LNCAP (cell line): ENCODE data around the gene TAC4.

Experiments used
- TF ChIP-seq, protein P1 (sequence below): fragments of 450-650 bp; IDR thresholded peaks from 2 replicates; pipeline ENCODE4 v1.5.1; 2017; ENCODE audit warnings: mild to moderate bottlenecking

The TAC4 gene

DNA sequence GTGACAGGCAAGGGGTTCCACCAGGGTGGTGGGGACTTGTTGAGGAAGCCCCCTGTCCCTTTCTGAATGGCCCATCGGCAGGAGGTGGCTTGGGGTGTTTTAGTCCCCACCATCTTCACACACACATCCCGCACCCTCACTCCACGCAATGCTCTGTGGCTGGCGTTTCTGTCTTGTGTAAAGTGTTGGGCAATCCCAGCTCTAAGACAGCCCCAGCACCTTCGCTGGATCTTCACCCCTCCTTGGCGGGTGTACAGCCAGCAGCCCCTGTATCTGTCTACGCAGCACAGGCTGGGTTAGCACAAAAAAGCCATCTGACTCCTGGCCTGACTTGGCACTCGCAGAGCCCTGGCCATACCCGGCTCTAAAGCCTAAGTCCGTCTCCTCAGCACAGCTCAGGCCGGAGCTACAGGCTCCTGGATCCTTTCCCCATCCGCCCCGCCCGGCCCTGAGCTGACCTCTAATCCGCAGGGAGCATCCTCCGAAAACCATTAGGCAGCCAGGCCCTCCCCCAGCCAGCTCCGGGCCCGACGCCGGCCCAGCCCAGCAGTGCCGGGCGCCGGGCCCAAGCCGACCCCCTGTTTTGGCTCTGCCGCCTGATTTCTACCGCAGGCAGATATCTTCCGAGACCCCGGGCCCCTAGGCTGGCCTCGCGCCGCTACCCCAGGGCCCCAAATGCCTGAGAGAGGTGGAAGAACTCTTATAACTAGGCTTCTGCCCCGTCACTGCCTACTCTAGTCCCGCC is 42.4 kb upstream of the TAC4 start:
- TF ChIP-seq, protein P1, sequence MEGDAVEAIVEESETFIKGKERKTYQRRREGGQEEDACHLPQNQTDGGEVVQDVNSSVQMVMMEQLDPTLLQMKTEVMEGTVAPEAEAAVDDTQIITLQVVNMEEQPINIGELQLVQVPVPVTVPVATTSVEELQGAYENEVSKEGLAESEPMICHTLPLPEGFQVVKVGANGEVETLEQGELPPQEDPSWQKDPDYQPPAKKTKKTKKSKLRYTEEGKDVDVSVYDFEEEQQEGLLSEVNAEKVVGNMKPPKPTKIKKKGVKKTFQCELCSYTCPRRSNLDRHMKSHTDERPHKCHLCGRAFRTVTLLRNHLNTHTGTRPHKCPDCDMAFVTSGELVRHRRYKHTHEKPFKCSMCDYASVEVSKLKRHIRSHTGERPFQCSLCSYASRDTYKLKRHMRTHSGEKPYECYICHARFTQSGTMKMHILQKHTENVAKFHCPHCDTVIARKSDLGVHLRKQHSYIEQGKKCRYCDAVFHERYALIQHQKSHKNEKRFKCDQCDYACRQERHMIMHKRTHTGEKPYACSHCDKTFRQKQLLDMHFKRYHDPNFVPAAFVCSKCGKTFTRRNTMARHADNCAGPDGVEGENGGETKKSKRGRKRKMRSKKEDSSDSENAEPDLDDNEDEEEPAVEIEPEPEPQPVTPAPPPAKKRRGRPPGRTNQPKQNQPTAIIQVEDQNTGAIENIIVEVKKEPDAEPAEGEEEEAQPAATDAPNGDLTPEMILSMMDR: no peak

DNA sequence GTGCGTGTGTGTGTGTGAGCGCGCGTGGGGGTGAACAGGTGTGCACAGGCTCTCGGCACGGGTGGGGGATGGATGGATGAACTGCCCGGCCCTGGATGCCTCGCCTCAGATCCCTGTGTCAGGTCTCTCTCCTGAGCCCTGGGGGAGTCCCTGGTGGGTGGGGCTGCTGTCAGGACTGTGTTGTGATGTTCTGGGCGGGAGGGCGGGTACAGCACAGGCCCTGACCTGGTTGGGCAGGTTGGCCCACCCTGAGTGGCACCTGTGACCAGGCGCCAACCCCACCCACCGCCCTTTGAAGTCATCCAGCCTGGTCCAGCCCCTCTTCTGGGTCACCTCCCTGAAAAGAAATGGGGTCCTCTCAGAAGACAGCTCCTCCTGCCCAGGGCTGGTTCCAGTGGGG is 41.6 kb upstream of the TAC4 start:
- TF ChIP-seq, protein P1: no peak

DNA sequence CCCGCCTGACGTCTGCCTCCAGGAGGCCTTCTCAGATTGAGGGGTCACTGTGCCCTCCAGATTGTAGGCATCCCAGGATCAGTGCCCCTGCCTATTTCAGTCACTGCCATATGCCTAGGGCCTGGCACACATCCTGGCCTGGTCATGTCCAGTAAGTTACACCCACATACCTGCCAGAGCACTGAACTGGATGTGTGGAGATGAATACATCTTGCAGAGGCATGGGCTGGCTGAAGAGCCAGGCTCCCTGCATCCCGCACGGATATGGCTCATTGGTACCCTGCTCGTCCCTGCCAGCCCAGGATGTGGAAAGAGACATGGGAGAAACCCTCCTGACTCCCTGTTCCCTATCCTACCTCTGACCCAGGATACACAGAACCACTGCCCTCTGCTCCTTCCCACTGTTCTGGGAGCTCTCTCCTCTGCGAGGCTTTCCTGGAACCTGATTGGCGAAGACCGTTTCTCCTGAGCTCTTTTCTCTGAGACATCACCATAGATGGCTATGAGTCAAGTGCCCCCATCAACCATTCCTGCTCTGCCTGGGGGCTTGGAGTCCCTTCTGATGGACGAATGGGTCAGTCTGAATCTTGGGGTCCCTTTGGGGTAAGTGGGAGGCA is 40.0 kb upstream of the TAC4 start:
- TF ChIP-seq, protein P1: no peak

DNA sequence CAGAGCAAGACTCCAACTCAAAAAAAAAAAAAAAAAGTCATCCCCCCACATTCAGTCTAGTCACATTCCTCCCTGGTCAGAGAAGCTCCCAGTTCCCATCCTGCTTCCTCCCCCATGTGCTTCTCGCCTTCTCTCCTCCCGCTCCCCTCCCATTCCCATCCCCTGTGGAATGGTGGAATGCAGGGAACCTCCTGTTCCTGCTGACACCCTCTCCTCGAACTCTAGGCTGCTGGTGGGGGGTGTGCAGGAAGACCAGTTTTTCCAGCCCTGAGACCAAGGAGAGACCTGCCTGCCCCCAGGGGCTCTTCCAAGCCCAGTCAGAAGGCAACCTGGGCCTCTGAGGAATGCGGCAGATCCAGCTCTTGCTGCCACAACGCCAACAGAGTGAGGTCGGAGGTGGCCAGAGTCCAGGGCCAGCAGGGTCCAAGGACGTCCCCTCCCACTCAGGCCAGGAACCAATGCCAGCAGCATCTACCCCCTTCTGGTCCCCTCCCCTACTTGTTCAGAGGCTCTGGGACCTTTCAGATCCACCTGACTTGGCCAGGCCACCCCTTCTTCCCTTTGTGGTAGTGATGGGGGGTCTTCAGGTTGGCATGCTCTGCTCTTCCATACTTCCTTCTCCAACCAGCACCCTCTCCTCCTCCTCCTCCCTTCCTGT is 39.3 kb upstream of the TAC4 start:
- TF ChIP-seq, protein P1: no peak

DNA sequence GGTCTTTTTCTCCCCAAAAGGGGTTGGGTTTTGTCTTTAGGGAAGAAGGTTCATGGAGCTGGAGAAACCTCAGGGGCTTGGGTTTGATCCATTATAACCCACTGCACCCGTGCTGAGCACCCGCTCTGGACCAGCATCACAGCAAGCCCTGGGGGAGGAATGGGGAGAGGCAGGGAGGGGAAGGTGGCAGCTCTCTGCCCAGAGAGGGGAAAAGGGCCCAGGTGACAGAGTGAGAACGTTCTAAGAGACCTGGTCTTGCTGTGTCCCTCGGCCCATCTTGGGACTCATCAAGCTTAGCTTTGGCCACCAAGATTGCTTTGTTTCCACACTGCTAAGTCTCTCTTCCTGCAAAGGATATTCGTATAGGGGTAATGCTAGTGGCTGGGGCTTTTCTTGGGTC is 38.2 kb upstream of the TAC4 start:
- TF ChIP-seq, protein P1: no peak

DNA sequence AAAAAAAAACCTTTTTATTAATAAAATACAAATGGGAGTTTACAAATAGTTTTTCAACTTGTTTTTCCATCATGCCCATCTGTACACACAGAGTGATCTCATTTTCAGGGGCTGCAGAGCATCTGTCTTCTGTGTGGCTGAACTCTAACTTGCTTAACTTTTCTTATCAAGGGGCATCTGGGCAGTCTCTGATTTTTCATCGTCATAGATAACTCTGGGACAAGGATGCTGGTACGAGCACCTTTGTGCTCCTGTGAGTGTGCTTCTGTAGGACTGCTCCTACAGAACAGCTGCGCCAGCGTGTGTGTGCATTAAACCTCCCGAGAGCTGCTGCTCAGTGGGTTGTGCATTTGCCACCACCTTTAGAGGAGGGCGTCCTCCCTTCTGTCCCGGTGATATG is 34.6 kb upstream of the TAC4 start:
- TF ChIP-seq, protein P1: no peak

DNA sequence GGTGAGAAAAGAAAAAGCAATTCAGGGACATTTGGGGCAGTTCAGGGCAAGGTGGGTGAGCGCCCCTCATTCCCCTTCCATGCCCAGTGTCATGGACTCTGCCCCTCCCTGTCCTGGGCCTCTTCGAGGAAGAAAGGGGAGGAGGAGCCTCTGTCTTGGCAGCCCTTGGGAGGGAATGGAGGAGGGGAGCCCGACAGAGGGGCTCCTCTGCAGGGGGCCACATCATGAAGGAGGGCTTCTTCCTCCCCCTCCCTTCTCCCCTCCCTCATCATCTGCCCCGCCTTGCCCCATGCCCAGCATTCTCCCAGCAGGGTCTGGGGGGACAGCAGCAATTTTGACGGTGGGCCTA is 33.2 kb upstream of the TAC4 start:
- TF ChIP-seq, protein P1: no peak
